ENCODE results near the gene C3orf20.

DNA sequence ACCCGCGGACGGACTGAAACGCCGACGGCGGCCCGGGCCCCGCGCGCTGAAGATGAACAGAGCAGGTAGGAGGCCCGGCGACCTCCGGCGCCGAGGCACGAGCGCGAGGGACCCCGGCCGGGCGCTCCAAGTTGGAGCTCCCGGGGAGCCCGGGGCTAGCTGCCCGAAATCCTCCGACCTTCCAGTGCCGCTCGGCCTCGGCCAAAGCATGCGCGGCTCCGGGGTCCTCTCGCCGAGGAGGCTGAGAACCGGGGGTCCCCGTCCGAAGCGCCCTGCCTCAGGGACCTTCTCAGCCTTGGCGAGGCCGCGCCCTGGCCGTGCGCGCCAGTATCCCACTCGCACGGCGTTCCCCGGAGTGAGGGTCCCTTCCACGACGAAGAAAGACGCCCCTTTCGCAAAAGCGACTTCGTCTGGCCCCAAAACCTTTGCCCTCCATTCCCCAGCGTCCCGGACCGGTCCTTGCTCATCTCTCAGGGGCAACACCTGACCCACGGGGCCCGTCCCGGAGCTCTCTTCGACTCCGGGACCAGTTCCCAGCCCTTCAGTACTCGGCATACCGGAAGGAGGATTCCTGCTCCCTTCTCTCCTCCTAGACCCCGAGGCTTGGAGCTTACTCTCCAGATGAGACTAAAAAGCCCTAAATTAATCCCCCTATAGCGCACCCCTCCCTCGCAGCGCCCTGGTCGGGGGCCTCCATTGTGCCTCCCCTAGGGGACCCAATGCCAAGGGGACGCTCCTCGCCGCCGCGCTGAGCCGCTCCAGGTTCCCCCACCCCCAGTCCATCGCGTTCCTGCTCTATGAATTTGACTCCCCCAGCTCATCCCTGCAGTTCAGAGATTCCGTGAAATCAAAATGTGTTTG, 136.1 kb downstream of the C3orf20 start:
- TF ChIP-seq JUN (IDR thresholded peaks at IDR 0.05; ENCODE audit: borderline replicate concordance, low read depth, low read length), result no peak
- no peak for TF ChIP-seq JUN (CRISPR knock-in tag; IDR thresholded peaks at IDR 0.05; ENCODE audit: borderline replicate concordance)
- TF ChIP-seq, protein P1, sequence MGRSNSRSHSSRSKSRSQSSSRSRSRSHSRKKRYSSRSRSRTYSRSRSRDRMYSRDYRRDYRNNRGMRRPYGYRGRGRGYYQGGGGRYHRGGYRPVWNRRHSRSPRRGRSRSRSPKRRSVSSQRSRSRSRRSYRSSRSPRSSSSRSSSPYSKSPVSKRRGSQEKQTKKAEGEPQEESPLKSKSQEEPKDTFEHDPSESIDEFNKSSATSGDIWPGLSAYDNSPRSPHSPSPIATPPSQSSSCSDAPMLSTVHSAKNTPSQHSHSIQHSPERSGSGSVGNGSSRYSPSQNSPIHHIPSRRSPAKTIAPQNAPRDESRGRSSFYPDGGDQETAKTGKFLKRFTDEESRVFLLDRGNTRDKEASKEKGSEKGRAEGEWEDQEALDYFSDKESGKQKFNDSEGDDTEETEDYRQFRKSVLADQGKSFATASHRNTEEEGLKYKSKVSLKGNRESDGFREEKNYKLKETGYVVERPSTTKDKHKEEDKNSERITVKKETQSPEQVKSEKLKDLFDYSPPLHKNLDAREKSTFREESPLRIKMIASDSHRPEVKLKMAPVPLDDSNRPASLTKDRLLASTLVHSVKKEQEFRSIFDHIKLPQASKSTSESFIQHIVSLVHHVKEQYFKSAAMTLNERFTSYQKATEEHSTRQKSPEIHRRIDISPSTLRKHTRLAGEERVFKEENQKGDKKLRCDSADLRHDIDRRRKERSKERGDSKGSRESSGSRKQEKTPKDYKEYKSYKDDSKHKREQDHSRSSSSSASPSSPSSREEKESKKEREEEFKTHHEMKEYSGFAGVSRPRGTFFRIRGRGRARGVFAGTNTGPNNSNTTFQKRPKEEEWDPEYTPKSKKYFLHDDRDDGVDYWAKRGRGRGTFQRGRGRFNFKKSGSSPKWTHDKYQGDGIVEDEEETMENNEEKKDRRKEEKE (IDR thresholded peaks at IDR 0.05; ENCODE audit: borderline replicate concordance in 1 of 2, control insufficient read depth in 1 of 2, low read depth in 2 of 2, low read length in 1 of 2), result no peak
- TF ChIP-seq MAFK (IDR thresholded peaks at IDR 0.05; ENCODE audit: low read length), result no peak
- TF ChIP-seq, protein P2, sequence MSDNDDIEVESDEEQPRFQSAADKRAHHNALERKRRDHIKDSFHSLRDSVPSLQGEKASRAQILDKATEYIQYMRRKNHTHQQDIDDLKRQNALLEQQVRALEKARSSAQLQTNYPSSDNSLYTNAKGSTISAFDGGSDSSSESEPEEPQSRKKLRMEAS (CRISPR knock-in tag; IDR thresholded peaks at IDR 0.05), result no peak
- no peak for TF ChIP-seq SOX6 (IDR thresholded peaks at IDR 0.05)
